Lower leg skin (tissue), 4 donors: Measurements from ENCODE around the gene MBOAT2. TPM values are rescaled to one million over a fixed set of nuclear protein-coding genes. Genes with fewer than 3 reads are reported as not detected.

ENCODE experiments used
- DNase-seq, 2 donors: peaks; one replicate each; pipeline ENCODE4 v3.0.0-alpha.2; 2019; ENCODE audit warnings: low spot score in 2 of 2
- H3K4me3 ChIP-seq: fragments of 200-600 bp; sonication (generic); 2 replicates; pipeline ENCODE4 v1.5.1; 2017; ENCODE audit warnings: mild to moderate bottlenecking, low read depth; ENCODE audit not compliant: poor library complexity, severe bottlenecking
- POLR2A ChIP-seq, 2 donors: fragments of 450-650 bp; IDR thresholded peaks; one replicate each; pipeline ENCODE4 v1.6.1; 2016 to 2017; ENCODE audit warnings: antibody characterized with exemption in 2 of 2, mild to moderate bottlenecking in 1 of 2, moderate library complexity in 1 of 2
- WGBS, 2 donors: methylation state at CpG; one replicate each; pipeline ENCODE4 v1.1.5; 2018; 5-methylcytosine and 5-hydroxymethylcytosine counted together
- intact Hi-C: fragments of 100-400 bp; cut with DNase I; formaldehyde crosslinking; loops from one replicate; pipeline ENCODE4 v1.15.0; 2023; ENCODE audit warnings: low total_unique reads
- total RNA-seq, 4 donors: library from RNA; depleted of rRNA; stranded (reverse); fragments of >200 nt; gene quantifications; one replicate each; pipeline ENCODE4 v1.1.0, GENCODE V29; 2016
- TF ChIP-seq, protein P1 (sequence below), 3 donors: fragments of 450-650 bp; IDR thresholded peaks; one replicate each; pipeline ENCODE4 v1.5.1; 2016; ENCODE audit warnings: antibody characterized with exemption in 3 of 3, mild to moderate bottlenecking in 3 of 3, moderate library complexity in 2 of 3

Gene MBOAT2
- total RNA-seq, 4 donors from 2014 or later, result 47.2 to 92.3 (median 76.4) TPM

DNA sequence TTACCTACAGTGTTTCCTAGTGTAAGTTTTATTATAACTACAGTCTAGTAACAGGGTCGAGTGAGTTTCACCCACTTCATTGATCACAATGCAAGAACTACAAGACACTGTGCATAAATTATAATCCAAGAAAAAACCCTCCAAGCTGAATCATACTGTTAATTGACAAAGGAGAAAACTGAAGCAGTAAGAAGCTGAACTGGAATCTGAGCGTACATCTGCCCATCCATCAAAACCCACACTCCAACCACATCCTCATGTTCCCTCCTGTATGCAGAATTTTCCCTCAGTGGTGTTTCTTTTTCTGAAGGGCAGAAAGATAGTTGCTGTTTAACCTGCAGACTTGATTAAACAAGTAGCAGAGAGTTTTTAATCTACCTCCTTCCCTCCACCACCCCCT is 116.6 kb downstream of the MBOAT2 start:
- no peak overlapping the region for H3K4me3 ChIP-seq
- TF ChIP-seq POLR2A (IDR thresholded peaks at IDR 0.05), result no peak
- TF ChIP-seq, protein P1, sequence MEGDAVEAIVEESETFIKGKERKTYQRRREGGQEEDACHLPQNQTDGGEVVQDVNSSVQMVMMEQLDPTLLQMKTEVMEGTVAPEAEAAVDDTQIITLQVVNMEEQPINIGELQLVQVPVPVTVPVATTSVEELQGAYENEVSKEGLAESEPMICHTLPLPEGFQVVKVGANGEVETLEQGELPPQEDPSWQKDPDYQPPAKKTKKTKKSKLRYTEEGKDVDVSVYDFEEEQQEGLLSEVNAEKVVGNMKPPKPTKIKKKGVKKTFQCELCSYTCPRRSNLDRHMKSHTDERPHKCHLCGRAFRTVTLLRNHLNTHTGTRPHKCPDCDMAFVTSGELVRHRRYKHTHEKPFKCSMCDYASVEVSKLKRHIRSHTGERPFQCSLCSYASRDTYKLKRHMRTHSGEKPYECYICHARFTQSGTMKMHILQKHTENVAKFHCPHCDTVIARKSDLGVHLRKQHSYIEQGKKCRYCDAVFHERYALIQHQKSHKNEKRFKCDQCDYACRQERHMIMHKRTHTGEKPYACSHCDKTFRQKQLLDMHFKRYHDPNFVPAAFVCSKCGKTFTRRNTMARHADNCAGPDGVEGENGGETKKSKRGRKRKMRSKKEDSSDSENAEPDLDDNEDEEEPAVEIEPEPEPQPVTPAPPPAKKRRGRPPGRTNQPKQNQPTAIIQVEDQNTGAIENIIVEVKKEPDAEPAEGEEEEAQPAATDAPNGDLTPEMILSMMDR (IDR thresholded peaks at IDR 0.05), result no peak
- WGBS, 2 donors, result 55 to 65% methylated on average over 2 of the region's 2 CpGs
- intact Hi-C loops, result no loop called here
- DNase-seq, result no peak

DNA sequence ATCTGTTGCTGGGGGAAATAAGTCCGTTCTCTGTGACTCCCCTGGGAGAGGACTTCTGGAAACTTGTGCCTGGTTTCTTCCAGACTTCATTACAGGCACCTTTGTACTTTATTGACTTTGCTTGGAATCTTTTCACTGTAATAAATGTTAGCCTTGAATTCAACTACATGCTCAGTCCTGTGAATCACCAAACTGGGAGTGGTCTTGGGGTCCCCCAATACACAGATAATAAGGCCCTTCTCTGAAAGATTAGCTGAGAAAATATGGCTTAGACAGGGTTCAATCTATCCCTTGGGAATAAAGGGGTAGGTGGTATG is 117.3 kb downstream of the MBOAT2 start:
- TF ChIP-seq POLR2A (IDR thresholded peaks at IDR 0.05), result no peak
- TF ChIP-seq, protein P1 (IDR thresholded peaks at IDR 0.05), result no peak

DNA sequence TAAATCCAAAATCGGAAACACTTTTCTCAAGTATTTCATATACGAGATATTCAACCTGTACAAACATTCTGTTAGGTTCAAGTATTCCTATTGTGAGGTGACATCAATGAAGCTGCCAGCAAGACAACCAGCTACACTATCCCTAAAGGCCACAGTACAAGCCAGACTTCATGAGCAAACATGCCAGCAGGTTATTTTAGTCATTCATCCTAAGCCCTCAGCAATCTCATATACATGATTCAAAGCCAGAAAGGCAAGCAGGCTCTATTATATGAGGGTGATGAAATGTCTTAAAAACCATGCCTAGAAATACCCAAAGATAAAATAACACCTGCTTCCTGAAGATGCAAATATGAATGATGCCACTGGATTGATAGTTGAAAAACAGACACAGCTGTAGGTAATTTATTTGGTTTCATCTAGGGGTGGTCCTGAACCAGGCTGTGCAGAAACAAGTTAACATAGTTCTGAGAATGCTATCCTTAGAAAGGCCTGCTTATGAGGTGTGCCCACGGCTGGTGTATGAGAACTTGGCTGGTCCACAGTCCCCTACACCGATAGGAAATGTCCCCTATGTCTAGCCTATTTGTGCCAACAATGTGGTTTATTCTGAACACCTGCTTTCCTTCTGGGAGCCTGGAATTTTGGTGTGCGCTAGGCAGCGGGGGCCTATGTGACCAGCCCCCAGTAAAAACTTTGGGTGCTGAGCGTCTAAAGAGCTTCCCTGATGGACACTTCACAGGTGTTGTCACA is 117.9 kb downstream of the MBOAT2 start:
- intact Hi-C loops, result no loop called here
- 91 to 93% methylated on average over 7 of the region's 7 CpGs for WGBS, 2 donors
- no peak overlapping the region for H3K4me3 ChIP-seq
- TF ChIP-seq, protein P1 (IDR thresholded peaks at IDR 0.05), result no peak
- no peak for TF ChIP-seq POLR2A (IDR thresholded peaks at IDR 0.05)
- DNase-seq, result peak in 1 of 2 donors; percentile 60

More for the DNA sequence above, 117.3 kb downstream of the MBOAT2 start:
- DNase-seq, result peak in 1 of 2 donors; percentile 4
- intact Hi-C loops, result no loop called here
- no peak overlapping the region for H3K4me3 ChIP-seq
- WGBS, 2 donors, result 82 to 84% methylated on average over 1 of the region's 1 CpG

DNA sequence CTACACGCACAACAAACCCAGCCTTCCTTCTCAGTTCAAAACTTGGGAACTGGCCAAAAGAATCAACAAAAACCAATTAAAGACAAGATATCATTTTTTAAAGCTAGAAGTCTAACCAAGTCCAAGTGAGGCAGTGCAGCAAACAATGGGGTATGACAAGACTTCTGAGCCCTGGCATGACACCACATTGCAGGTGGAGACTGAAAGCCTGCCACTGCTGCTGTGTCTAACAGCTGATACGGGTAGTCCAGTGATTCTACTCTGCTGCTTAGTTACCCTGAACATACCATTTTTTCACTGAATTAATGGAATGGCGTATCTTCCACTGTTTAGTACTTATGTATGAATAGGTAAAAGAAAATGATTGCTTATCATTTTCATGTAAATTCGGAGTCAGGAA is 118.7 kb downstream of the MBOAT2 start:
- peak in 1 of 2 donors; percentile 14 for DNase-seq
- intact Hi-C loops, result no loop called here
- no peak overlapping the region for H3K4me3 ChIP-seq
- 97 to 98% methylated on average over 4 of the region's 4 CpGs for WGBS, 2 donors
- no peak for TF ChIP-seq POLR2A (IDR thresholded peaks at IDR 0.05)
- TF ChIP-seq, protein P1 (IDR thresholded peaks at IDR 0.05), result no peak

DNA sequence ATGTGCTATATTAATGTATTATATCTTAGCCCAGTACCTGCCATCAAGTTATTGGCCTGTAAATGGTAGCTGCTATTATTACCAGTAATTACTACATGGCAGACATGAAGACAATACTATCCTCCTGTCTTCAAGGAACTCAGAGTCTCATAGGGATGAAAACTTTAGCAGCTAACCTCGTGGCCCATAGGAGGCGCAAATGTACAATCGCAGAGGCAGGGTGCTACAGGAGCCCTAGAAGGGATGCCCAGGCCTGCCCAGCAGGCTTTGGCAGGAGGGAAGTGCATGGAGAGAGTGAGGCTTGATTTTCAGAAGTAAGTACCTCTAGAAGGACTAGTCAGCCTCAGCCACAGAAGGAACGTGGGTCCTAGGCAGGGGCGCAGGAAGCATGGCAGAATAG is 121.4 kb downstream of the MBOAT2 start:
- intact Hi-C loops, result no loop called here
- WGBS, 2 donors, result 70 to 83% methylated on average over 5 of the region's 5 CpGs
- TF ChIP-seq, protein P1 (IDR thresholded peaks at IDR 0.05), result no peak
- TF ChIP-seq POLR2A (IDR thresholded peaks at IDR 0.05), result no peak
- no peak overlapping the region for H3K4me3 ChIP-seq
- peak in 1 of 2 donors; percentile 34 for DNase-seq

DNA sequence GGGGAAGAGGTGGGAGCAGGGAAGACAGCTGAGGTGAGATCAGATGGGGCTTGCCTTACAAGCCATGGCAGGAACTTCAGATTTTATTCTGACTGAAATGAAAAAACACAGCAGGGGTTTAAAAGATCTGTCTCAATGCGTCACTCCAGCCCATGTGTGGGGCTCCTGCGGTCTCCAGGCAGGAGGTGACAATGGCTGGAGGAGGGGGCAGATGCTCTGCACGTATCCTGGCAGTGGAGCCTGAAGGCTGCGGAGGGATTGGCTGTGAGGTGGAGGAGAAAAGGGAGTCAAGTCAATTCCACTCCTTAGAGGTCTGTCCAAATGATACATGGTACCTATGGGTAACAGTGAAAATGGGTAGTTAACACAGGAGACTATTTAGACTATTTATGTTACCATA is 125.6 kb downstream of the MBOAT2 start:
- H3K4me3 ChIP-seq, result no peak overlapping the region
- TF ChIP-seq POLR2A (IDR thresholded peaks at IDR 0.05), result no peak
- TF ChIP-seq, protein P1 (IDR thresholded peaks at IDR 0.05), result no peak
- peak in 1 of 2 donors; percentile 28 for DNase-seq
- WGBS, 2 donors, result 93 to 95% methylated on average over 4 of the region's 4 CpGs
- intact Hi-C loops, result no loop called here
